Cardiac septum (tissue), 1 donor: ENCODE measurements around the gene CNOT3. TPM values are rescaled to one million over a fixed set of nuclear protein-coding genes. Genes with fewer than 3 reads are reported as not detected.

Source experiments
- total RNA-seq: library from RNA; stranded (reverse); fragmentation: NEBNext Ultra II Directional; extraction: Animal tissue kit (Norgen Biotek cat#: 25700); gene quantifications from one replicate; pipeline ENCODE4 v1.2.1, GENCODE V29; 2021
- donor health status: DM: no; HTN: no; CAD: no.

Gene CNOT3
- total RNA-seq, 1 donor from 2014 or later = 22.3 TPM

Other genes with a start within 250 kb of the CNOT3 start
- gene CACNG7, start 228.5 kb upstream of the CNOT3 start, total RNA-seq = not detected
- gene CACNG8, start 174.8 kb upstream of the CNOT3 start, total RNA-seq = 0.11 TPM
- not detected for gene CACNG6, start 146.1 kb upstream of the CNOT3 start, total RNA-seq
- gene VSTM1, start 73.9 kb upstream of the CNOT3 start, total RNA-seq = not detected
- gene TARM1, start 56.4 kb upstream of the CNOT3 start, total RNA-seq = not detected
- 1.2 TPM for gene OSCAR, start 37.0 kb upstream of the CNOT3 start, total RNA-seq
- gene NDUFA3, start 34.9 kb upstream of the CNOT3 start, total RNA-seq = 283 TPM
- gene TFPT, start 22.1 kb upstream of the CNOT3 start, total RNA-seq = 15.2 TPM
- gene PRPF31, start 22.0 kb upstream of the CNOT3 start, total RNA-seq = 34.0 TPM
- 8.3 TPM for gene LENG1, start 22.0 kb downstream of the CNOT3 start, total RNA-seq
- 4.3 TPM for gene TMC4, start 35.4 kb downstream of the CNOT3 start, total RNA-seq
- 24.3 TPM for gene MBOAT7, start 51.8 kb downstream of the CNOT3 start, total RNA-seq
- gene TSEN34, start 53.5 kb downstream of the CNOT3 start, total RNA-seq = 22.6 TPM
- 615 TPM for gene RPS9, start 63.1 kb downstream of the CNOT3 start, total RNA-seq
- 2.7 TPM for gene LILRB3, start 85.2 kb downstream of the CNOT3 start, total RNA-seq
- 2.7 TPM for gene LILRA6, start 105.0 kb downstream of the CNOT3 start, total RNA-seq
- 4.4 TPM for gene LILRB5, start 119.5 kb downstream of the CNOT3 start, total RNA-seq
- gene LILRB2, start 143.3 kb downstream of the CNOT3 start, total RNA-seq = 2.8 TPM
- 2.1 TPM for gene LILRA5, start 175.4 kb downstream of the CNOT3 start, total RNA-seq
- gene LILRA4, start 201.4 kb downstream of the CNOT3 start, total RNA-seq = not detected
- 5.1 TPM for gene LAIR1, start 227.2 kb downstream of the CNOT3 start, total RNA-seq